GM21619 (cell line): ENCODE results near the gene CBL.

Experiments used
- ATAC-seq: cut with Tn5 transposase; IDR thresholded peaks from one replicate; pipeline ENCODE4 v1.9.1; 2021; ENCODE audit not compliant: unreplicated experiment

CBL gene

DNA sequence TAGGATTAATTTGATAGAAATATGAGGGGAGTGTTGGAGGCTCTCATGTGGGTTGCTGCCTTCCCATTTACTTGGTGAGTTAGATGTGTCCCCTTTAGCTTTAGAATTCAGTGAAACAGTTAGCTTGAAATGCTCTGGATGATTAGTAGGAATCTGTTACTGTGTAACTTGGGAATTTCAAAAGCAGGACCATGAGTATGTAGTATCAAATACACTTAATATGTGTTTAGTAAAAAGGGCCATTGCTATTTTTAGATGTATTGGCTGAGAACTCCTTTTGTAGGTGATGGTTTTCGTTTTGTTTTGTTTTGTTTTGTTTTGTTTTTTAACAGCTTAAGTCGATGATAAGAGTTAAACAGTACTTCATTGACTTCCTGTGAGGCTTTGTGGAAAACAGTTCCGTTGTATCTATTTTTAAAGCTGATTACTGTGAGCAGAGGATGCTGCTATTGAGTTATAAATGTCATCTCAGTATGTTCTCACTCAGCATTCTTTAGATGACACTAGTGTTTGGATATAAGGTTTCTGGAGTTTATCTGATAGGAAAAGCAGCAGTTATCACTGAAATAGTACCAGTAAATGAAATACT lies 57.3 kb downstream of the CBL start:
- no peak for ATAC-seq

DNA sequence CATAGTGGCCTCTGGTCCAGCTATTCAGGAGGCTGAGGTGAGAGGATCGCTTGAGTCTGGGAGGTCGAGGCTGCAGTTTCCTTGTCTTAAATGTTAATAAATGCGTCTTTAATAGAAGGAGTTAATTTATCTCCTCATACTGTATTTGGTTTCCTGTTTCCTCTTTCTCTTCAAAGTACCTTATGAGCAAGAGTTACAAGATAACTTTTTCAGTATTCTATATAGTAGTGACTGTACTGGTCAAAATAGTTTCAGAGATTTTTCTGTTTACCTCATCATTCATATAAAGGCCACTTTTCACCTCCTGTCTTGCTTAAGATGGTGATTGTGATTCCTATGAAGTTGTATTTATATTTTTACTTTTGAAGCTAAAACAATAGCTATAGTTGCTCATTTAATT lies 59.9 kb downstream of the CBL start:
- no peak for ATAC-seq

DNA sequence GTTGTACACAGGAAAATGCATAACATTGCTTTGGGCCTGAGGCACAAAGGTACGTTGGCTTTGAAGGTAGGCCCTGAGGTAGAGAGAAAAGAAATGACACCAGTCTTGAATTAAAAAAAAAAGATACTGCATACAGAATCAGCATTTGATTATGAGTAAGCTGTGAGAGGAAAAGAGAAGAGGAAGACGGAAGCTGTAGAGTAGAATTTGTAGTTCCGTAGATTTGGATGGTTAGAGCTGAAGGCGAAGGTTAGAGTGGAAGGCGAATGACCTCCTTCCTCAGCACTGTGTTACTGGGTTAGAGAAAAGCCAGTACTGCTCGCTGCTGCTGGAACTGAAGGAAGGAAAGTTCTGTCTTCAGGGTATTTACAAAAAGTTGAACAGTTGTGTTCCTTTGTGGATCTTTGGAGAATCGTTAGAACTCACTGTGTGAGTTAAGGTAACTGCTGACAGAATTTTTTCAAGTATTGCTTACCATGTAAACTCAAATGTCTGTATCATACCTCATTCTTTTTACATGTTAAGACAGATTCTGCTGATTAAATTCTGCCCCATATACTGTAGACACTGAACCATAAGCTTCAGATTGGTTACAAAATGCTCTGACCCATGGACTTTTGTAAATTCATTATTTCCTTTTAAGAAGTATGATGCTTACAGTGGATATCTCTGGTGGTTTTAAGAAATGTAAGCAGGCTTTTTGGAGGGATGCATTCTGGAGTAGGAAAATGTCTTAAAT lies 60.5 kb downstream of the CBL start:
- no peak for ATAC-seq

DNA sequence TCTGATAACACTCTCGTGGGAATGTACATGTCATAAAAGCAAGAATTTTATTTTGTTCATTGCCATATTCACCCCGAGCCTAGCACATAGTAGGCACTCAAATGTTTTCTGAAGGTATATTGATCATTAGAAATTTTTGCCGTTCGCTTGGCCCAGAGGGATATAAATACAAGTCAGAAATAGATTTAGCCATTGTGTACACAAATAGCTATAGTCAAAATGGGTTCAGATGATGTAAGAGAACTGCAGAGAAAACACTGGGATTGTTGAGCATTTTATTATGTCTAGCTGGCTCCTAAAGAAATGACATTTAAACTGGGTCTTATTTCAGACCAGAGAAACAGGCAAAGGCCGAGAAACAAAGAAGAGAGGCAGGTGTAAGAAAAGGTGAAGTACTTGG lies 61.5 kb downstream of the CBL start:
- ATAC-seq: no peak

DNA sequence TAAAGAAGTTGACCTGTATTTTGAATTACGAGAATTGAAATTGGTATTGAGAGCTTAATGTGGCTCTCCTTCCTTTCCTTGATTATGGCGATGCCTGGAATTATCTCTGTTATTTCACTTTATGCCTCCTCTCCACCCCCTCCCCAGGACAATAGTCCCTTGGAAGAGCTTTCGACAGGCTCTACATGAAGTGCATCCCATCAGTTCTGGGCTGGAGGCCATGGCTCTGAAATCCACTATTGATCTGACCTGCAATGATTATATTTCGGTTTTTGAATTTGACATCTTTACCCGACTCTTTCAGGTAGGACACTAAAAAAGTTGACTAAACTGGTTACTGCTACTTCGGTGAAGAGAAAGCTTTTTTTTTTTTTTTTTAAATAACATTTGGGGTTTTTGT lies 67.6 kb downstream of the CBL start:
- ATAC-seq: no peak

DNA sequence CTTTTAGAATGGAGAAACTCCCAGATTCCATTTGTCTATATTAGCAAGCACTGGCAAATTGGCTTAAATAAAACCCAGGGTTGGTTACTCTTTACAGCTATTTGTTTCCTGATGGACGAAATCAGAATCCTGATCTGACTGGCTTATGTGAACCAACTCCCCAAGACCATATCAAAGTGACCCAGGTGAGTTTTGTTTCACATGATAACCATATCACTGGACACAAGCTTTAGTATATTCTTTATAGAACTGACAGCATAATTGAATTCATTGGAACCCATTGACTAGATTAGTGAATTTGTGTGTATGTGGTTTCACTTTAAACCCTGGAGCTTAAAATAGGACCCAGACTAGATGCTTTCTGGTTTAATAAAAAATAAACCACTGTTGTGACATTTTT lies 71.5 kb downstream of the CBL start:
- ATAC-seq: no peak

DNA sequence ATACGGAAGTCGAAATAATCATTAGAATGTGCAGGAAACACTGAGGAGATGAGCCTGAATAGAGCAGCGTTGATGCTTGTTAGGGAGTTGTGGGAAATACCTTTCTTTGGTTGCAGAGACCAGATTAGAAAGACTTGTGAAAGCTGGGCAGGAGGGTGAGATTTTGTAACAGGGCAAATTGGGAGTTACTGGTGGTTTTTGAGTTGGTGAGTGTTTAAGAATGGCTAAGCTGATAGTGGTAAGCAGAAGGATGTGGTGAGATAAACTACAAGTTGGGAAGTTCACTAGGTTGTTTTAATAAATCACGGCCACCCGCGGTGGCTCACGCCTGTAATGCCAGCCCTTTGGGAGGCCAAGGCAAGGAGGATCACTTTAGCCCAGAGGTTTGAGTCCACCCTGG lies 76.4 kb downstream of the CBL start:
- no peak for ATAC-seq

DNA sequence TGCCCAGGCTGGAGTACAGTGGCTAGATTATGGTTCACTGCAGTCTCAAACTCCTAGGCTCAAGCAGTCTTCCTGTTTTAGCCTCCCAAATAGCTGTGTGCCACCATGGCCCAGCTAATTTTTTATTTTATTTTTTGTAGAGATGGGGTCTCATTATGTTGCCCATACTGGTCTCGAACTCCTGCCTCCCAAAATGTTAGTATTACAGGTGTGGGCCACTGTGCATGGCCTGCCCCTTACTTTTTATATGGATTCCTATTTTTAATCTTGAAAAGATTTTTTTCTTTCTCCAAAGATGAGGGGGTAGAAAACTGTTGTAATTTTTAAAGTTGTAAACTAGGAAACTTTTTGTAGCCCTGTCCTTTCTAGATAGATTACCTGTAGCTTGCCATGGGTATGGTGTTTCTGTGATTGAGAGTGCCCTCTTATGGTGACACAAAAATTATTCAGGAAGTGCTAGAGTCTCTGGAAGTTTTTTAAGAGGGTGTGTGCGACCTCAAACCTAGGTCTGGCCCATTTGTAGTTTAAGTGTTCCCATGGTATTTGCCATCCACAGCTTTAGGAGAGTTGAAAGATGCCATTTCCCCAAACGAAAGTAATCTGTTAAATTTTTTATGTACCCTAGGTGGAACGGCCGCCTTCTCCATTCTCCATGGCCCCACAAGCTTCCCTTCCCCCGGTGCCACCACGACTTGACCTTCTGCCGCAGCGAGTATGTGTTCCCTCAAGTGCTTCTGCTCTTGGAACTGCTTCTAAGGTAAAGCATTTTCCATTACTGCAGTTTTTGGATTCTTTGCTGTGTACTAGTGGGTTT lies 78.4 kb downstream of the CBL start:
- no peak for ATAC-seq

DNA sequence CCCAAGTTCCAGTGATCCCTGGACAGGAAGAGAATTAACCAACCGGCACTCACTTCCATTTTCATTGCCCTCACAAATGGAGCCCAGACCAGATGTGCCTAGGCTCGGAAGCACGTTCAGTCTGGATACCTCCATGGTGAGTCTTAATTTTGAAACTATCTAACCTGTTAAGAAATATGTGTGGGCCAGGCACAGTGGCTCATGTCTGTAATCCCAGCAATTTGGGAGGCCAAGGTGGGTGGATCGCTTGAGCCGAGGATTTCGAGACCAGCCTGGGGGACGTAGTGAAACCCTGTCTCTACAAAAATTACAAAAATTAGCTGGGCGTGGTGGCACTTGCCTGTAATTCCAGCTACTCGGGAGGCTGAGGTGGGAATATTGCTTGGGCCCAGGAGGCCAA lies 79.3 kb downstream of the CBL start:
- no peak for ATAC-seq

DNA sequence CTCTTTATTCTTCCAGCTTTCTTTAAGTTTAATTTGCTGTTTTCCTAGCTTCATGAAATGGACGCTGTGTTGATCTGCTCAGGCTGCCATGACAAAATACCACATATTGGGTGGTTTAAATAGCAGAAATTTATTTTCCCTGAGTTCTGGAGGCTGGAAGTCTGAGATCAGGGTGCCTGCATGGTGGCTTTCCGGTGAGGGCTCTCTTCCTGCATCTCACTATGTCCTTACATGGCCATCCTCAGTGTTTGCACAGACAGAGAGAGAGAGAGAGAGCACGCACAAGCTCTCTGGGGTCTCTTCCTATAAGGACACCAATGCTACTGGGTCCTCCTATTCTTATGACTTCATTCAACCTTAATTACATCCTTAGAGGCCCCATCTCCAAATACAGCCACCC lies 82.1 kb downstream of the CBL start:
- no peak for ATAC-seq

DNA sequence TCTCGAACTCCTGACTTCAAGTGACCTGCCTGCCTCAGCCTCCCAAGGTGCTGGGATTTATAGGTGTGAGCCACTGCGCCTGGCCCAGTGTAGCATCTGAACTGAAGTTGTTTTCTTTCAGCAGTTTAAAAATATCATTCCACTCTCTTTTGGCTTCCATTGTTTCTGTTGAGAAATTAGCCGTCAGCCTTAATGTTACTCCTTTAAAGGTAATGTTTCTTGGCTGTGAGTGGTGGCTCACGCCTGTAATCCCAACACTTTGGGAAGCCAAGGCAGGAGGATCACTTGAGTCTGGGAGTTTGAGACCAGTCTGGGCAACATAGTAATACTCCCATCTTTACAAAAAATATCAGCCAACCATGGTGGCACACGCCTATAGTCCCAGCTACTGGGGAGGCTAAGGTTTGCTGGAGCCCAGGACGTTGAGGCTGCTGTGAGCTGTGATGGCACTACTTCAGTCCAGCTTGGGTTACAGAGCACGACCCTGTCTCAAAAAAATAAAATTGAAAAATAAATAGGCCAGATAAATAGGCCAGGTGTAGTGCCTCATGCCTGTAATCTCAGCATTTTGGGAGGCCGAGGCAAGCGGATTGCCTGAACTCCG lies 84.9 kb downstream of the CBL start:
- no peak for ATAC-seq

DNA sequence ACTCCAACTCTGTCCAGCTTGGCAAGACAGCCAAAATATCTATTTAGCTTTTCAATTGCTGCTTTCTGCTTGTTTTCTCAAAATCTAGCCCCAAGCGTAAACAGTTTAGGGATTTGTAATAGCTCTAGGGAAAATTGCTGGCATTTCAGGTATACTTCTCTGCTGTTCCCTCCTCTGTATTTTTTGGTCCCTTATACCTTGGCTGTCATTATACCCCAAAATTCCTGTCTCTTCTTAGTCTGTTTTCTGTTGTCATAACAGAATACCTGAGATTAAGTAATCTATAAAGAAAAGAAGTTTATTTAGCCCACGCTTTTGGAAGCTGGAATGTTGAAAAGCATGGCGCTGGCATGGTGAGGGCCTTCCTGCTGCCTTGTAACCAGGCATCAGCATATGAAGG lies 87.3 kb downstream of the CBL start:
- no peak for ATAC-seq

DNA sequence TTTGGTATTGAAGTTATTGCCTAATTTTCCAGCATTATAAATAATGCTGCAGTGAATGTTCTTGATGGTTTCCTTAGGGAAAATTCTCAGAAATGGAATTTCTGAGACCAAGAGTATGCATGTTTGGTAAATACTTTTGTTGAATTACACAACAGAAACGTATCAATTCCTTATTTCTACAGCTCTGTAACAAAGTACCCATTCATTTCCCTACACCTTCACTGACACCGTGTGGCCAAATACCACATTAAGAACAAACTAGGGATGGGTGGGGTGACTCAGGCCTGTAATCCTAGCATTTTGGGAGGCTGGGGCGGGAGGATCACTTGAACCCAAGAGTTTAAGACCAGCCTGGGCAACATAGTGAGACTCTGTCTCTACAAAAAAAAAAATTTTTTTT lies 89.0 kb downstream of the CBL start:
- no peak for ATAC-seq

DNA sequence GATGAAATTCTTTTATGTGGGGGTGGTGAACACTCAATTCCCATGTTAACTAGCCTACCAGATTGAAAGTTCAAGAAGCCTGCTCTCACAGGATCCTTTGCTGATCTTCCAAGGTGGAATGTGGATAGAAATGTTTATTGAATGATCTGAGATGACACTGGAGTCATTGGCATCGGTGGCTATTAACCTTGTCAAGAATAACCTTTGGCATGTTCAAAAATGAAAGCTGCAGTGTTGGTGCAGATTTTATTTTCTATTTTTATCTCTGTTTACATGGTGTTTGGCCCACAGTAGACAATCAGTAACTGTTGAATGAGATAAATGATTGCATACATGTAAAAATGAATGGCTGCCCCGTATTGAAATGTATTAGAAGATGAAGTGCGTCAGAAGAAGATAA lies 91.8 kb downstream of the CBL start:
- no peak for ATAC-seq

DNA sequence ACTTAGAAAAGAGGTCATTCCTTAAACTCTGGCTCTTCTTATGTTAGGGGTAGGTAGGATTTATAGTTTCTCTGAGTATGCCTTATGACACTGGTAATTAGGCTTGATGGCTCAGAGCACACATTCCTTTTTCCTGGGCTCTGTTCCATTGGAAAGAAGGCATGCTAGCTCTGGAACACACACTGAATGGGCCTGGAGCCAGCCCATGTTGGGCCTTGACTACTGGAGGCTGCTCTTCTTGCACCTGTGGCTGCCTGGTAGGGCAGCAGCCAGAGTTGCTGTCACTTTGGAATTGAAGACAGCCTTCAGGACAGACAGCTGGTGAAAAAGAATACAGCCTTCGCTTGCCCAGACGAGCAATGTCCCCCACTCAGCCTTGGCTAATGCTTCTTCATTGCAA lies 92.6 kb downstream of the CBL start:
- no peak for ATAC-seq

DNA sequence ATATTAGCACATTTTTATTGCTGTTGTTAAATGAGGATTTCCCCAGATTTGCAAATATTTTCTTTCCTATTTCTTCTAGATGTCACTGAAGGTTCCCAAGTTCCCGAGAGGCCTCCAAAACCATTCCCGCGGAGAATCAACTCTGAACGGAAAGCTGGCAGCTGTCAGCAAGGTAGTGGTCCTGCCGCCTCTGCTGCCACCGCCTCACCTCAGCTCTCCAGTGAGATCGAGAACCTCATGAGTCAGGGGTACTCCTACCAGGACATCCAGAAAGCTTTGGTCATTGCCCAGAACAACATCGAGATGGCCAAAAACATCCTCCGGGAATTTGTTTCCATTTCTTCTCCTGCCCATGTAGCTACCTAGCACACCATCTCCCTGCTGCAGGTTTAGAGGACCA lies 93.3 kb downstream of the CBL start:
- no peak for ATAC-seq

DNA sequence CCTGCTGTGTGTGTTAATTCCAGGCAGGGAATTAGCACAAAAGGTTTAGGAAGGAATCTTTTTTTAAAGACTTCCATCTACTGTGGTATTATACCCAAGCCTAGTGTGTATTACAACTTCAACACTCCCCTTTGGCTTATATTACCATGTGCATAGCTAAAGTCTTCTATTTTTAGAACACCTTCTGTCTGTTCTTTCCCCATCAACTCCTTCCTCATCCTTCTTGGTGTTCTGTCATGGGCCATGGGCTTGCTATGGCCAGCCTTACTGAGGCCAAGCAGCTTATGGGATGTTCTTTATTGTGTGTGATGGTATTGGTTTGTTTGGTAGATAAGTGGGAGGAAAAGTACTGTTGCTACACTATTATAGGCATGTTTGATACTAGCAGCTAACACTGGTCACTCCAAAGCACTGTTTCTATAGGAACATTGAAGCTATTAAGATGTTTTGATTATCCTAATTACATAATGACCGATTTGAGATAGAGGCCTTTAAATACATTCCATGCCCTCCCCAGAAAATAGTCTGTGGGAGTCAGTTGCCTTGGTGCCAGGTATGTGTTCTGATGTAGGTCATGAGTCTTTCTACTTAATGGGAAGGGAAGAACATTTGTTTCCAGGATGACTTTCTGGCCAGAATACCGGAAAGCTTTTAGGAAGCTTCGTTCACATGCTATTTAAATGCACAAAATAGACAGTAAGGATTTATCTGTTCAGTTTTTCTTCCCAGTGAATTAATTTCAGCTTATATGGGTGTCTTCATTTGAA lies 94.2 kb downstream of the CBL start:
- ATAC-seq: no peak

DNA sequence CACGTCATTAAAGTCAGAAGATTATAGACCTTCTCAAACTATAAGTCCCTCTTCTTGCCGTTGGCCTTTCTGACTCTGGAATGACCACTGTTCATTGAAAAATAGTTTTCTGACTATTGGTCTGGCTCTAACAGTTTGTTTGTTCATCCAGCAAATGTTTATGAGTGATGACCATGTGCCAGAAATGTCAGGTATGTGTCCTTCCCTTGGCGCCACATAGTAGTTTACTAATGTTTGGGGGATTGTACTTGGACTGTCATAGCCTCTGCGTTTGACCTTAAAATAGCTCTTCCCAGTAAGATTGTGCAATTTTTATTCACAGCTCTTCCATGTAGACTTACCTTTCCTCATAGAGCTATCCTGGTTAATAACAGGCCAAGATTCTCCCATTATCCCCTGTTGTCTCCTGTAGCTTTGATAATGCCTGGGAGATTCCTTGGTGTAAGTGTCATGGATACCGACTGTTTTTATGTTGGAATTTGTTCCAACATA lies 97.1 kb downstream of the CBL start:
- ATAC-seq: no peak

DNA sequence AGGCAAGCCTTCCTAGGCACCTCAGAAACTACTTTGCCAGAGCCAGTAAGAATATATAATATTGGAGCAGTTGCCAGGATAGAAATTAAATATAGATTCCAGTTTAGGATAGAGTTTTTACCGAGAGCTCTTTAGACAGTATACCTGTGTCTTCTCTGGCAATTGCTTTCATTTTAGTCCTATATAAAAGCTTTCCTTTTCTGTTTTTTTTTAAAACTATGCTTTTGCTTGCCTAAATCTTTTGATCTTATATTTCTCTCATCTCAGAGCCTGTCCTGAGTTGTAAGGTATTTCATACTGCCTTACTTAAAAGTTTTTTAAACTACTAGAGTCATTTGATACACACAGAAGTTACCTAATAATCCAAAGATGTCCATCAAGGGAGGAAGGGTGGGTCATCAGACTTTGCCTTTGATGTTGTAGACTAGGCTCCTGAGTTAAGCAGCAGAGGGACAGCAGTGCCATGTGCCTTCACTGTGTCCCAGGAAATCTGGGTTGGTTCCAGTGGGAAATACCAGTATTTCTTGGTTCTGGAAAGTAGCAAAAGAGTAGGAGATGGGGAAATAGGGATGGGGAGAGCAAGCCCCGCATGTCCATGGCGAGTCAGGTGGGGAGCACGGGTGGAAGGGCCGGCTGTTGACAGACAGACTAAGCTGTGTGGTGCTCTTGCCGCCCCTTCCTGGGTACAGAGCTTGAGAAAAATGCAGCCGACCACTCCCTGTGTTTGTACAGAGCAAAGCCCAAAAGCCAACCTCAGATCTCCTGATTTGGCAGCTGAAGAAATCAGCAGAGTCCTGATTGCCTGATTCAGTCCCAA lies 99.6 kb downstream of the CBL start:
- ATAC-seq: no peak

DNA sequence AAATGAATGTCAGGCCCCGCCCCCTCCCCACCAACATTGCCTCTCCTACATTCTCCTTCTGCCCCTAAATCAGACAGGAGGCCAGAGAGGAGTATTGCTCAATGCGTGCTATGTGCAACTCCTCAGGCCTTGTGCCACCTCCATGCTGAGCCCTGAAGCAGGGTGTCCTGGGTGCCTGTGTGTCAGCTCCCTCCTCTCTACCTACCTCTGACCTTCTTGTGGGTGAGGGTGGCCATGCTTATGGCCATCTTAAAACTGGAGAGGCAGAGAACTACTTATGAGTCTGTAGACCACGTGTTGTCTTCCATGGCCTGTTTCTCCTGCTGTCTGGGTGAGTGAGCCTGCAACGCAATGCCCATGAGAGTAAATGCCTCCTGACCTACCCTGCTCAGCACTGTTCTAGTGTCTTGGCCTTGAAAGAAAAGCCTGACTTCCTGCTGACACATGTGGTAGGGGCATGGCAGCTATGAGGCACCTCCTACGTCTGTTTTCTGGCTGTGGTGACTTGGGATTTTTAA lies 100.3 kb downstream of the CBL start:
- no peak for ATAC-seq
